CD4-positive, alpha-beta T cell treated with Interleukin-12 subunit alpha and Interleukin-12 subunit beta, for 1 hour (primary cell): Measurements from ENCODE around the gene RANBP1.

Experiments used
- DNase-seq: peaks from one replicate; pipeline ENCODE4 v3.0.0-alpha.2; 2020

Gene RANBP1

DNA sequence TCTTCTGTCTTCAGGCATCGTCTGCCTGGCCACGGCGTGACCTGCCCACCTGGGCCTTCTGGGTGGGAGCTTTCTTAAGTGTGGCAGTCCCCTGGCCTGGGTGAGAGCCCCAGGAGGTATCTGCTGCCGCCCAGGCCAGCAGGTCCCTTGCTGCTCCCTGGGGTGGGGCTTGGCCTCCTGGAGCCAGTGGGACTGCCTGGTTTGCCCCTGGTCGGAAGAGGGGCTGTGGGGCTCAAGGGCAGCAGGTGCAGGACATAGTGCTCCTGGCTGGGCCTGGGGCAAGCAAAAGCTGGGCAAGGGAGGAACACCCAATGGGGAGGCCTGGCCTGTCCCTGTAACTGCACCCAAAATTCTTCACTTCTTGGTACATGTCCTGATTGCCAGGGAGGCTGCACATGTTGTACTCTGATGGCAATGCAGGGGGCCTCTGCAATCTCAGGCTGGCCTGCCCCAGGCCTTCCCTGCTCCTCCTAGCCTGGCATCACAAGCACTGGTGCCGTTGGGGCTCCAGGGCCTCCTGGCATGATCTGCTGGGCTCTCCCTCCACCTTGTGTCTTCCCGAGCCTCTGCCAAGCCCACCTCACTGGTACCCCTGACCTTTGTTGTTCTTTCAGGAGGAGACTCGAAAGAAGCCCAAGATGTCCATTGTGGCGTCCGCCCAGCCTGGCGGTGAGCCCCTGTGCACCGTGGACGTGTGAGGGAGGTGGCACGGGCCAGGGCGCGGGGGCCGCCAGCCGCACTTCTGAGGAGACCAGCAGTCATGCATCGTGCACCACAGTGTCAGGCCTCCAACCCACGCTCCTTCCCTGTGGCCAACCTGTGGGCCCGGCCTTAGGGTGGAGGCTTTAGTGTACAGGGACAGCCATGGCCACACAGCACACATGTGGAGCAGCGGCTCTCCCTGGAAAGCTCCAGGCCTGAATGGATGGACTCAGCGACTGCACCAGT lies 6.2 kb upstream of the RANBP1 start:
- DNase-seq = no peak

DNA sequence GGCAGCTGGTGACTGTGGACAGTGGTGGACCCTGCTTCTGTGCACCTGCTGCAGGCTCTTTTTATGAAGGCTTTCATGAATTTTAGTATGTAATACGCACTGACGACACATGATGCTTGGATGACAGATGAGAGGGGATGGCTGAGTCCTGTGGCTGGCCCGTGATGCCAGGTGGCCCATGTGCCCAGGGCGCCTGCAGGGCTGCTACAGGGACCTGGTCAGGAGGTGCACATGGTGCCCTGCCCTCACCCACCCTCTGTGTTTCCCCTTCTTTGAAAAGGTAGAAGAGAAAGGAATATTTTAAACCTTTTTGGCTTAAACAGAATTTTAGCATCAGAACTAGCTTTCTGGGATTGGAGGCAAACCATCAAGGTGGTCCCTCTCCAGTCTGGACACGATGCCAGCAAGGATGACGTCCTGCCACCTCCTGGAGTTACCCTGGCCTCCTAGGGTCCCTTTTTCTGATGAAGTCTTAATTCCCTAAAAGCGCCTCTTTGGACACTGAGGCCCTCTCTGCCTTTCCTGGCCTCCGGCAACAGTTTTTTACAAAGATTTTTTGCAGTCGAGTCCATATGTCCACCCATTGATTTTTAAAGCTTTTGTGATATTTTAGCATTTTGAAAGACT lies 5.4 kb upstream of the RANBP1 start:
- DNase-seq = no peak

DNA sequence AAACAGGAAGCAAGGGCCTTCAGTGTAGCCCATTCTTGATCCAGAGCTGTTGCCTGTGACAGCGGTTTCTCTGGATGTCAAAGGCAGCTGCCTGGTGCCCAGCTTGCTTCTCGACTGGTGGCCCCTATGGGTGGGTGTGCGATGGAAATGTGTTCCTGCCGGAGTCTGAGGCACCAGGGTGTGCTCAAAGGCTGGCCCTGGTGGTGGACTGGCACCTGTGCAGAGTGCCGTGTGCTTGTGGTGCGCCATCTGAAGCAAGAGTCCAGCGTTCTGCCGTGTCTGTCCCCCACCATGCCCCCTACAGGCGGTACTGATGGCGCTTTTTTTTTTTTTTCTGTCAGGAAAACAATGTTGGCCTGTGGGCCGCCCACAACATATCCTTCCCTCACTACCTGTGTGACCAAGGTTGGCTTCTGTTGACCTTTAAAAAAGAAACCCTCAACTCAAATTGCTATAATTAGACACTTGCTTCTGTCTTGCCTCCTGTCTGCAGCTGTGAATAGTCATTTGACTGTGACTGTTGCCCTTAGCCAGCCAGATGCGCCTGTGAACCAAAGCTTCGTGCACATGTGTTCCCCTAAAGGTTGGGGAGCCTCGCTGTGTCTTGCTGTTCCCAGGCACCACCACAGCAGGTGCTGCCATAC lies 4.7 kb upstream of the RANBP1 start:
- peak; percentile 43 for DNase-seq

DNA sequence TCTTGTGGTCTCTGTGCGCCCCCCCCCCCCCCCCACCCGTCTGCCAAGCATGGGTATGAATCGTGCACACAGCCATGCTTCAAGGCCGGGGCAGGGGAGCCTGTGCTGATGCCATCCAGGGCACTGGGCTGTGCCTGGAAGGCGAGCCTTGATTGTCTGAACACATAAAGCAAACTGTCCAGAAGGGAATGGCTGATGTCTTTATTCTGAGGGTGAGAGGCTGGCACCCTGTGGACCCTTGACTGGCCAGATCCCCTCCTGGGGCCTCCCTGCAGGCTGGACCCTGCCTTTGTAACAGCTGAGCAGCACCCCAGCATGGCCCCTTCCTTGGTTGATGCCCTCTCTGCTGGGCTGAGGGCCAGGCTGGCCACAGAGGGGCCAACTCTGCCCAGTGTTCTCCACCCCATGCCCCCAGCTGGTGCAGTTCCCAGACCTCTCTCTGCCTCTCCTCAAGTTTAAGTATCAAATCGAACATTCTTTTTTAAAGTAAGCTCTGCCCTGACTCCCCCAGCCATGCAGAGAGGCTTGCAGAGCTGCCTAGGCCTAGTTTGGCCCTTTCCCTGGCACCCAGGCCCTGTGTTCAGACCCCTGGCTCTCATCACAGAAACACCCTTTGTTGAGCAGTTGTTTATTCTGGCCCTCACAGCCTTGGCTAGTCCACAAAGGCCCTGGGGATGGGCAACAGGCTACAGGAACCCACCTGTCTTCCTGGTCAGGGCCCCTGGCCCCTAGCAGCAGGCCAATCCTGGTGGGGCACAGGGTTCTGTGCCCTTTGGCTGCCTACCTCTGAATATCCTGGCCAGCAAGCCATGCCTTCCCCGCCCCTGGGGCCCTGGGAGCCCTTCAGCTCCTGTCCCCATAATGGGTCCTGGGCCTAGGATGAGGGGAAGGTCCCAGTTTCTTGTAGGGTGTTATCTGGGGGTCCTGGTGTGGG lies 3.9 kb upstream of the RANBP1 start:
- no peak for DNase-seq

DNA sequence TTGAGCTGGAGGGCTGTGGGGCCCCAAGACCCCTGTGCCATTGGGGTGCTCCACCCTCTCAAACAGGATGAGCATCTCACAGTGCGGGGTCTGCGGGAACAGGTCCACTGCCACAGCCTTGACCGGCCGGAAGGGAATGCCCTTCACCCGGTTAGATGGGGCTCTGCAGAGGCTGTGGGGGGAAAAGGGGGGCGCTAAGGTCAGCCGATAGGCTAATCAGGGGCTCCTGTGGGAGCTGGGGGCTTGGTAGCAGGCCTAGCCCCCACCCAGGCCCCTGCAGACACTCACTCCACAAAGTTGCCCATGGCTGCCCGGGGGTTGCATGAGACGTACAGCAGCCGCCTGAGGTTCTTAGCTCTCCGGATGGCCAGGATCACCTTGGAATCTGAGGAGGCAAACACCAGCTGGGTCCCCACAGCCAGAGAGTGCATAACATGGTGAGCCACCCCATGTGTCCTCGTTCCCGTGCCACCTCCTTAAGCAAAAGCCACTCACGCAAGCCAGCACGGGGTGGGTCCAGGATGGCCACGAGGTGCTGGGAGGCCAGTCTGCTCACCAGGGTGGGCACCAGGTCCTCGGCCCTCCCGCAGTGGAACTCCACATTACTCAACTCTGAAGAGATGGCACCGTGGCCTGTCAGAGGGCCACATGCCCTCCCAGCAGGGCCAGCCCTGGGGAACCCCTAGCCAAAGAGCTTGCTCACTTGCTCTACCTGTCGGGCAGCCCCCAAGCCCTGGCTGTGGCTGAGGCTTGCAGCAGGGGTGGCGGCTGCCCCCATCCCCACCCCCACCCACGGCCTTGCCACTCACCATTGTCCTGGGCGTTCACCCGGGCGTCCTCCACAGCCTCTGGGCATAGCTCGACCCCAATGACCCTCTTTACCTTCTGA lies 3.0 kb upstream of the RANBP1 start:
- DNase-seq = no peak

DNA sequence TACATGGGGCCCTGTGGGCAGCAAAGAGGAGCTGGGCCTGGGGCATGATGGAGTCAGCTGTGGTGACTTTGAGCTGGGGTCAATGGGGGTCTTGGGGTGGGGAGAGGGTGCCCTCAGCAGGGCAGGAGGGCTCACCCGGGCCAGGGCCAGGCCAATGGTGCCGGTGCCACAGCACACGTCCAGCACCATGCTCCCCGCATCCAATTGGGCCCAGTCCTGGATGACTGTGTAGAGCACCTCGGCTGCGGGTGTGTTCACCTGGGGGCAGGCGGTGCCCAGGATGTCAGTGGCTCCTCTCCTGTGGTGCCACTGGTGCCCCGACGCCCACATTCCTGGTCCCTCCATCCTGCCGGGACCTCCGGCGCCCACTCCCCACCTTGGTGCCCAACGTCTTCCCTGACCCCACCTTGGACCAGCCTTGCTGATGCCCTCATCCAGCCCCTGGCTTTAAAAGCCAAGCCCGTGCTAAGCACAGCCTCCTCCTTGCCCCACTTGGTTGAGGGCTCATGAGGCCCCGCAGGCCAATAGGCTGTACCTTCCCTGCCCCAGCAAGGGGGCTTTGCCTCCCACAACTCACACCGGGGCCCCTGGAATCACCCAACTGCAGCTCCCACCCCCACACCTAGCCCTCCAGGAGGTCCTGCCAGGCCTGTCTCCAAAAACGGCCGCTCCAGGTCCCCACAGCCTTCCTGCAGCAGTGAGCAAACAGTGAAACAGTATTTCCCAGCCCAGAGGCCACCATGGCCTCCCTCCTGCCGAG lies 2.2 kb upstream of the RANBP1 start:
- DNase-seq = no peak

DNA sequence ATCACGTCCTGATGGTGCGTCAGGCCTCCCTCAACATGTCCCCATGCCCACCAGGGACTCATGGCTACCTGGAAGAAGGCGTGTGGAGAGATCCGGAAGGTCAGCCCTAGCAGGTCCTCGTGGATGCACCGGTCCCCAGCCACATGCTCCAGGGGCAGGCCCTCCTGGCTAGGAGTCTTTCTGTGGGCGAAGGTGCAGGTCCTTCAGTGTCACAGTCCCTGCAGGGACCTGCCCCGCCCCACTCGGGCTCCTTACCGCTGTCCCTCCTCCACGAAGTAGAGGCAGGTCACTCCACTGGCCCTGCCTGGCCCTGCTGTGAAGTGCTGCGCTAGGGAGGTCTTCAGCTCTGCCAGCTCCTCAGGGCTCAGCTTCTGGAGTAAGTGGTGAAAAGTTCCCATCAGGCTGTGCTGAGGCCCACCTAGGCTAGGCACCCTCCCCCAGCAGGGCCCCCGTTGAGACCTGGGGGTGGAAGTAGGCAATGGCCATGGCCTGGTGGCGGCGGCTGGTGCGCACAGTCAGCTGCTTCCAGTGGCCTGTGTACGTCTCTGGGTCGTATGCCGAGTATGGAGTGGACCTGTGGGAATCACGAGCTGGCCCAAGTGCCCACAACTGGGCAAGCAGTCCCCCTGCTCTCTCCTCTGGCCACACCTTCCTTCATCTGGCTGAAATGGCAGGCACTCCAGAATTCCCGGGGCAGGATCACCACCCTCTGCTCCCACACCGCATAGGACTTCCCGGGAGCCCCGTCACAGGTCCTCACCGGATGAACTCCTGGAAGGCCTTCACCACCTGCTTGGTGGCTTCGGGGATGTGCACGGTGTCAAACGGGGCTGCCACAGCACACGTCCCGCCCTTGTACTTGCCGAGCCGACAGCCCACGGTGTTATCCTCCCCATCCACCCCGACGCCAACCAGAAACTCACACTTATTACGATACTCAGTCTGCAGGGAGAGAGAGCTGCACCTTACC lies 1.1 kb upstream of the RANBP1 start:
- DNase-seq = no peak

DNA sequence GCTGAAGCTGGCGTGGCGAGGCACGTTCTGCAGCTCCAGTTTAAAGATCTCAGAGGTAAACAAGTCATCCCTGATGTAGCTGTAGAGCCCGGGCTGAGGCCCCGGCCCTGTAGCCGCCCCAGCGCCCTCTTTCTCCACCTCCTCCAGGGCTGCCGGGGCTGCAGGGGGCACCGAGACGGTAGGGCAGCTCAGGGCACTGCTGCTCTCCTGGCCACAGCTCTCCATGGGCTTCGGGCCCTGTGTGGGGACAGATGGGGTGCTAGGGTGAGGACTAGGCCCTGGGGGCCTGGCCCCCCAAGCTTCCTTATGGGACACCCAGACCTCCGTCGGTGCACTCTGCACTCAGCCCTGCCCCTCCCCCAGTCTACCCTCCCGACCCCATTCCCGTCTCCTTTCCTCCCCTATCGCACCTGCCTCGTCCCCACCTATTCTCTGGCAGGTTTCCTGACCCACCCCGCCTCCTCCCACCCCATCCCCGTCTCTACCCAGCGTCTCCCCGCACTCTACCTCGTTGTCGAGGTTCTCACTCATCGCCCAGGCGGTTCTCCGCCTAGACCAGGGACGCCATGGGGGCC lies 559 bp downstream of the RANBP1 start:
- DNase-seq = no peak

DNA sequence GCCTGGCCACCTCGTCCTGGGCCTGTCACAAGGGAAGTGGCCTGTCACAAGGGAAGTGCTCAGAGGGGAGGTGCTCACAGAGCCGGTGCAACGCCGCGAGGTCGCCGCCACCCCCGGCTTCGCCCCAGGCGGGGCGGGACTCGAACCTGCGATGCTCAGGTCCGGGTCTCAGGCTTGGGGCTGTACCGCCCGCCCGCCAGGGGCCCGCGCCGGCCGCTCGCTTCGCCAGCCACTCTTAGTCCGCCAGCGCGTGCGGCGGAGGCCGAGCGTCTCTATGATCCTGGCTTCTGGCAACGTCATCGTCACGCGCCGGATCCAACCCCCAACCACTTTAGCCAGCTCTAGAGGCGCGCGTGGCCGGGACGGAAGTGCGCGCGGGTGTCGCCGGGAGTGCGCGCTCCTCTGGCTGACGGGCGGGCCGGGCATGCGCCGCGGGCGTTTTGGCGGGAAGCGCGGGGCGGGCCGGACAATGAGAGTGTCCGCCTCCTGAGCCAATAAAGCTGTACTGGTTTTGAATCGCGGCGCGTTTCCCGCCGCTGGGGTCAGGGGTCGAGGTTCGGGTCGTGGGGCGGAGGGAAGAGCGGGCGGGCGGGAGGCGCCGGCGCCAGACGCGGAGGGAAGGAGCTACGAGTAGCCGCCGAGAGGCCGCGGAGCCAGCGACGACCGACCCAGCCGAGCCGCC lies 1.2 kb downstream of the RANBP1 start, which contains the start of gene TRMT2A:
Gene TRMT2A, minus strand, starts transcription at position 276 of the 682 bp plus-strand sequence. CDS start 320 bp downstream, outside the sequence.
- peak; percentile 98 for DNase-seq

DNA sequence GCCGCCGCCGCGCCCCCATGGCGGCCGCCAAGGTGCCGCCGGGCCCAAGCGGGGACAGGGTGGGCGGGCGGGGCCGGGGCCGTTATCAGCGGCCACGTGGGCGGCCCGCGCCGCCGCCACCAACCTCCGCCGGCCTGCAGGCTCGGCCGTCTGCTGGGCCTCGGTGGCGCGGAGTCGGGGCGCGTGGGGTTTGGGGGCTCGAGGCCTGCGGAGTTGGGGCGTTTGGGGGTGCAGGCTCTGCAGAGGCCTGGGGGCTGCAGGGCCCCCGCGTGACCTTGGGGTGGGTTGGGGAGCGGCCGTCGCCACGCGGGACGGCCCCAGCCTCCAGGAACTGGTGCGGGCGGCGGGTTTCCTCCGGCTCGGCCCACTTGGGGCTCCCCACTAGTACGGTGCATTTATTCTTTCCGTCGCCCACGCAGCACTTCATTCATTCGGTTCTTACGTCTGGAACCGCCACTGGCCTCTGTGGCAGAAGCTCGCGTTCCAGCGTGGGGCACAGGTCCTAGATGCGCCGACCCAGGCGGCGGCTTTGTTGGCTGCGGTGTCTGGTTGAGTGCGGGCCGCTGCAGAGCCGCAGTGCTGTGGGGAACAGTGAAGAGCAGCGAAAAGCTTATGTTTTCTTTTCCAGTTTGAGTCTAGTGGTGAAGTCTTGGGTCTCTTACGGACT lies 1.9 kb downstream of the RANBP1 start:
- DNase-seq = peak; percentile 60

DNA sequence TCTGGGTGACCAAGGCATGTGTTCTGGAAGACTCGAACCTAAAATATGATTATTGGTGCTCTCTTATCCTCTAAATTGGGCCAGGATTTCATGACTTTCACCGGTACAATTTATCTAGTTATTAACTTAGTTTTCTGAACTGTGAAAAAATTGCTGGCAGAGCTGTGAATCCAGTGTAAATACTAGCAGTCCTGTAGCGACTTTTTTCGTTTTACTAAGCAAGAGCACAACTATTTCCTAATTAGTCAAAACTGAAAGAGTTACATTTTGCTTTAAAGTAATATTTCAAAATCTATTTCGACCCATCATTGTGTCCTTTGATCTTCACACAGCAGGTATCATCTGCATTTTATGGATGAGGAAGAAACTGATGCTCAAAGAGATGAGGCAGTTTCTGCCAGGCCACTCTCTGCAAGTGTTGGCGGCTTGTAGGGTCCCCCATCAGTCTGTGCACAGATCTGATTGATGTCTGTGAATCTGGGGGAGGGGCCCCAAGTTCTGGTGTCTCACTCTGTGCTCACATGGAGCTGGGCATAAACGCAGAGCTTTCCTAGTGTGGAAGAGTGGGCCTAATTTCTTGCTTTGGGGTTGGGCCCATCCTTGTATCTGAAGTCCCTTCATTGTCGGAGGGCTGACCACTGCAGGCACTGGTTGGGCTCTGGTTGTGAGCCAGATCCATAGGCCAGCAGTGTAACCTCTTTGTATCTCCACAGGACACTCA lies 2.6 kb downstream of the RANBP1 start:
- DNase-seq = no peak

DNA sequence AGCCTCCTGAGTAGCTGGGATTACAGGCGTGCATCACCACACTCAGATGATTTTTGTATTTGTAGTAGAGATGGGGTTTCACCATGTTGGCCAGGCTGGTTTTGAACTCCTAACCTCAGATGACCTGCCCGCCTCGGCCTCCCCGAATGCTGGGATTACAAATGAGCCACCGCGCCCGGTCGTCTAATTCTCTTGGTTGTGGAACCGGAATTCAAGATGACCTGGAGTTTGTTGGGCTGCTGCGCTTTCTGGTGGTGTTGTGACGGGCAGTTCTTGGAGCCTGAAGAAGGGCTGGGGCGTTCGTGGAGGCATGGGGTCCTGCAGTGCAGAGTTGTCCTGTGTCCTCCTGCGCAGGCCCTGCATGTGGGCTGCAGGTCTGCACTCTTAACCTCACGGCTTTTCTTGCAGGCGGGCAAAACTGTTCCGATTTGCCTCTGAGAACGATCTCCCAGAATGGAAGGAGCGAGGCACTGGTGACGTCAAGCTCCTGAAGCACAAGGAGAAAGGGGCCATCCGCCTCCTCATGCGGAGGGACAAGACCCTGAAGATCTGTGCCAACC lies 6.0 kb downstream of the RANBP1 start:
- DNase-seq = no peak

DNA sequence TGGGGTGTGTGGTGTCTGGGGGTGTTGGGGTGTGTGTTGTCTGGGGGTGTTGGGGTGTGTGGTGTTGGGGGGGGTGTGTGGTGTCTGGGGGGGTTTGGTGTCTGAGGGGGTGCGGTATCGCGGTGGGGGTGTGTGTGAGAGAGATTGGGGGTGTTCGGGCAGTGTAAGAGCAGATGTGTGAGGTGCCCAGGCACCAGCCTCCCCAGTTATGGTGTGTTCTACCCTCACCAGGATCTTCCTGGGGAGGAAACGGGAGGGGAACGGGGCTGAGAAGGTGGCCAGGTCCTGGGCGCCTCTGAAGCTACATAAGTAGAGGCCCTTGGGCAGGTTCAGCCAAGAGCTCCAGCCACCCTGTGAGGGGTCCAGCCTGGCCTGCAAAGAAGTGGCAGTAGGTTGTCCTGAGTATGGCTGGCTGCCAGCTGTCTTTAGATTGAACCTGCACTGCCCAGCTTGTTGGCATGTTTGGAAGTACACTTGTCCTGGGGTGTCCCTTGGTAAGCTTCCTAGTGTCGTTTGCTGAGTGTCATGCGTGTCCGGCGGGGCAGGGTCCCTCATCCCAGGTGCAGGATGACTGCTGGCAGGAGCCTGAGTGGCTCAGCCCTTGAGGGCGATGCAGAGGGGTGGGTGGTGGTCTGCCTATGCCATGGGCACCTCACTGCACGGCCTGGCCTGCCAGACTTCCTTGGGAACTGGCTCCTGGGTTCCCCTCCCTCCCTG lies 7.6 kb downstream of the RANBP1 start:
- DNase-seq = no peak

DNA sequence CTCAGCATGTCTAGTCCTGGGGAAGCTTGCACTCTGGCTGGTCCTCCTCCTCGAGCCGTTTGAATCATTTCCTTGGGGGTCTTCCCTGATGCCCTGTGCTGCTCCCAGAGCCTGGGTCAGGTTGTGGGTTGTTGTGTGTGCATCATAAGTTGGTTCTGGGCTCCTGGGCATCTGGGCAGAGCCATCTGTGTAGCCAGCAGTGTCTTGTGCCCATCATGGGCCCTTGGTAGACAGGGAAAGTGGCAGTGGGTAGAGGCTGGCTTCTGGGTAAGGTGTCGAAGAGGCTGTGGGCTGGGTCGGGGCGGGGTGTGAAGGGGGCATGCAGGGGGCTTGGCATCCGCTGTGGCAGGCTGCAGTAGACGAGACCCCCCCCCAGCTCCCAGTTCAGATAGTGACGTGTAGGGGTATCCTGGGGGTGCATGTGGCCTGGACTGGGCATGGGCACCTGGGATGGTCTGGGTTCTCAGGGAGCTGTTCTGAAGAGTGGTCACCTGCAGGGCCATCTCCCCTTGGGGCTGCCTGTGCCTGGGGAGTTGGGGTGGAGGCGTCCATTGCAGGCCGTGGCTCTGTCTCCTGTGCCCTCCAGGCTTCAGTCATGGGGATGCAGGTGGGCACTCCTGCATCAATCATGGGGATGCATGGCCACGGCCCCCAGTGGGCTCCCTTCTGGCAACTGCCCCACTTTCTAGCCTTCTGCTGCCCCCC lies 8.3 kb downstream of the RANBP1 start:
- DNase-seq = no peak
